GM21390 (cell line): ENCODE data around the gene ZNF485.

ENCODE experiments used
- ATAC-seq: cut with Tn5 transposase; IDR thresholded peaks from one replicate; pipeline ENCODE4 v1.9.1; 2021; ENCODE audit not compliant: unreplicated experiment

ZNF485 gene

GRCh38 chr10:43667317-43667731 lies 61.1 kb downstream of the ZNF485 start:
- ATAC-seq = no peak
